Right atrium auricular region (tissue), 2 donors: Measurements from ENCODE around the gene HSPB9. TPM values are rescaled to one million over a fixed set of nuclear protein-coding genes. Genes with fewer than 3 reads are reported as not detected.

Source experiments
- DNase-seq: peaks from one replicate; pipeline ENCODE4 v3.0.0-alpha.2; 2019; ENCODE audit warnings: low spot score
- H3K27ac ChIP-seq, 2 donors: fragments of 200-600 bp; sonication (generic); 1 replicate in 1 of 2; 2 replicates in 1 of 2; pipeline ENCODE4 v1.5.1; 2016 to 2019
- H3K27me3 ChIP-seq, 2 donors: fragments of 200-600 bp; sonication (generic); one replicate each; pipeline versions ENCODE4 v1.5.1 to v1.6.0; 2017 to 2019
- H3K36me3 ChIP-seq: fragments of 200-600 bp; sonication (generic); one replicate; pipeline ENCODE4 v1.5.1; 2016
- H3K4me1 ChIP-seq, 2 donors: fragments of 200-600 bp; sonication (generic); one replicate each; pipeline versions ENCODE4 v1.5.1 to v1.6.0; 2017 to 2019
- H3K4me3 ChIP-seq, 2 donors: fragments of 200-600 bp; sonication (generic); 1 replicate in 1 of 2; 2 replicates in 1 of 2; pipeline ENCODE4 v1.5.1; 2017 to 2019; ENCODE audit warnings: mild to moderate bottlenecking in 1 of 2, moderate library complexity in 1 of 2
- H3K9me3 ChIP-seq, 2 donors: fragments of 200-600 bp; sonication (generic); one replicate each; pipeline ENCODE4 v1.5.1; 2019
- total RNA-seq, 2 donors: library from RNA; depleted of rRNA; stranded (reverse); fragments of >200 nt; gene quantifications; one replicate each; pipeline ENCODE4 v1.1.0, GENCODE V29; 2016
- TF ChIP-seq, protein P1 (sequence below), 2 donors: fragments of 200-600 bp; sonication (generic); IDR thresholded peaks; one replicate each; pipeline ENCODE4 v1.5.1; 2019; ENCODE audit warnings: antibody characterized with exemption in 2 of 2

The HSPB9 gene
- total RNA-seq, 2 donors from 2014 or later = not detected

DNA sequence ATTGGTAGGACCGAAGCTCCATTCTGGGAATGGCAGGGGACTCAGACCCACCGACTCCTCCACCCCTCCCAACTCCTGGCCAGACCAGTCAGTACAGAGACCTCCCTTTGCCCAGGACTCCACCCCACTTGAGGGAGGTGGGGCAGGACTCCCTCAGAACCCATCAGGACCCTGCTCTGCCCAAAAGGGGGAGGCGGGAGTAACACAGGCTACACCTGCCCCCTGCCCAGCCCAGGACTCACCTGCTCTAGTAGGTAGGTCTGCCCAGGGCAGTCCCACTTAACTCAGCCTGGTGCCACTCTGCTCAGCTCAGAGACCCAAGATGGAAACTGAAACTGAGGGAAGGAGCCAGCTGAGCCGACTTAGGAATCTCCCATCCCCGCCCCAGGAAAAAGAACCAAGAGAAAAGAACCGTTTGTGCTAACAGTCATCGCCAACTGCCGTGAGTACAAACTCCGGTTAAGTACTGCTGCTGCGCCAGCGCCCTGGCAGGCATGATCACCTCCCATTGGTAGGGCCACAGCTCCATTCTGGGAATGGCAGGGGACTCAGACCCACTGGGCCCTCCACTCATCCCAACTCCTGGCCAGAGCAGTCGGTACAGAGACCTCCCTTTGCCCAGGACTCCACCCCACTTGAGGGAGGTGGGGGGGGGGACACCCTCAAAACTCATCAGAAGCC, 10.6 kb upstream of the HSPB9 start:
- Histone ChIP-seq H3K27me3 (no peaks in the 10 kb centered on the region), H3K27ac (peak overlapping the region; percentile 82 to 84), H3K36me3 (peaks cover 2% of the 10 kb centered on the region), H3K4me1 (peaks cover 0 to 26% of the 10 kb centered on the region in 2 donors), H3K4me3 (peak overlapping the region; percentile 50 to 63), H3K9me3 (no peaks in the 10 kb centered on the region)
- TF ChIP-seq, protein P1, sequence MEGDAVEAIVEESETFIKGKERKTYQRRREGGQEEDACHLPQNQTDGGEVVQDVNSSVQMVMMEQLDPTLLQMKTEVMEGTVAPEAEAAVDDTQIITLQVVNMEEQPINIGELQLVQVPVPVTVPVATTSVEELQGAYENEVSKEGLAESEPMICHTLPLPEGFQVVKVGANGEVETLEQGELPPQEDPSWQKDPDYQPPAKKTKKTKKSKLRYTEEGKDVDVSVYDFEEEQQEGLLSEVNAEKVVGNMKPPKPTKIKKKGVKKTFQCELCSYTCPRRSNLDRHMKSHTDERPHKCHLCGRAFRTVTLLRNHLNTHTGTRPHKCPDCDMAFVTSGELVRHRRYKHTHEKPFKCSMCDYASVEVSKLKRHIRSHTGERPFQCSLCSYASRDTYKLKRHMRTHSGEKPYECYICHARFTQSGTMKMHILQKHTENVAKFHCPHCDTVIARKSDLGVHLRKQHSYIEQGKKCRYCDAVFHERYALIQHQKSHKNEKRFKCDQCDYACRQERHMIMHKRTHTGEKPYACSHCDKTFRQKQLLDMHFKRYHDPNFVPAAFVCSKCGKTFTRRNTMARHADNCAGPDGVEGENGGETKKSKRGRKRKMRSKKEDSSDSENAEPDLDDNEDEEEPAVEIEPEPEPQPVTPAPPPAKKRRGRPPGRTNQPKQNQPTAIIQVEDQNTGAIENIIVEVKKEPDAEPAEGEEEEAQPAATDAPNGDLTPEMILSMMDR (IDR thresholded peaks at IDR 0.05) = no peak
- no peak for DNase-seq

DNA sequence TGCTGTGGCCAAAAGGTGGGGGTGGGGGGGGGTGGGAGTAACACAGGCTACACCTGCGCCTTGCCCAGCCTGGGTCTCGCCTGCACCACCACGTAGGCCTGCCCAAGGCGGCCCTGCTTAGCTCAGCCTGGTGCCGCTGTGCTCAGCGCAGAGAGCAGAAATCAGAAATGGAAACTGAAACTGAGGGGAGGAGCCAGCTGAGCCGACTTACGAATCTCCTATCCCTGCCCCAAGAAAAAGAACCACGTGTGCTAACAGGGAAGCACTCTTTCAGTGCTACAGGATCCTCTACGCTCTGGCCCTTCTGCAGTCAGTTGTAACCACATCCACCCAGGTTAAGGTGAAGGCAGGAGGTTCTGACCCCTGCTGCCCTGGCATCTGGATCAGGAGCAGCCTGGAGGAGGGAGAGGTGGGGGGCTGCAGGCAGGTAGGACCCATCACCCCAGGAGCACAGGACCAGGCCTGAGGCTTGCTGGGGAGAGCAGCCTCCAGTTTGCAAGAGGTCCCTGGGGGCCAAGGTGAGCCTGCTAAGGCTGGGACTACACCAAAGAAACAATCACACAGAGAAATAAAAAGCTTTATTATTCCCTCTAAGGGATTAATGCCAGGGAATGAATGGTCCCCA, 9.9 kb upstream of the HSPB9 start, which contains the start of gene DHX58:
Gene DHX58 (minus strand): TSS at position 163 of the 625 bp plus-strand sequence. CDS start 822 bp downstream, outside the sequence.
- Histone ChIP-seq H3K9me3 (no peaks in the 10 kb centered on the region), H3K4me3 (peak within 1 kb of the TSS; percentile 50 to 63), H3K27ac (peak within 1 kb of the TSS; percentile 82 to 84), H3K4me1 (peaks cover 0 to 26% of the 10 kb centered on the region in 2 donors), H3K36me3 (peaks cover 9% of the 10 kb centered on the region), H3K27me3 (no peaks in the 10 kb centered on the region)
- TF ChIP-seq, protein P1 (IDR thresholded peaks at IDR 0.05) = no peak
- peak; percentile 84 for DNase-seq

- Histone ChIP-seq H3K4me3 (no peak overlapping the region), H3K9me3 (no peaks in the 10 kb centered on the region), H3K4me1 (peaks cover 0 to 22% of the 10 kb centered on the region in 2 donors), H3K27me3 (no peaks in the 10 kb centered on the region), H3K27ac (peak overlapping the region; percentile 82 to 84), H3K36me3 (peaks cover 9% of the 10 kb centered on the region)
- DNase-seq = no peak
- TF ChIP-seq, protein P1 (IDR thresholded peaks at IDR 0.05) = no peak
These were observed 9.1 kb upstream of the HSPB9 start for GRCh38 chr17:42113293-42114069.

GRCh38 chr17:42114118-42114517, 8.5 kb upstream of the HSPB9 start:
- DNase-seq = no peak
- peaks cover 0 to 22% of the 10 kb centered on the region in 2 donors for H3K4me1 ChIP-seq
- no peak overlapping the region for H3K4me3 ChIP-seq
- TF ChIP-seq, protein P1 (IDR thresholded peaks at IDR 0.05) = no peak
- no peaks in the 10 kb centered on the region for H3K9me3 ChIP-seq
- no peaks in the 10 kb centered on the region for H3K27me3 ChIP-seq
- H3K27ac ChIP-seq = no peak overlapping the region
- H3K36me3 ChIP-seq = peaks cover 14% of the 10 kb centered on the region

- Histone ChIP-seq H3K4me3 (no peak overlapping the region), H3K4me1 (peaks cover 0 to 30% of the 10 kb centered on the region in 2 donors), H3K9me3 (no peaks in the 10 kb centered on the region), H3K27me3 (no peaks in the 10 kb centered on the region), H3K27ac (no peak overlapping the region), H3K36me3 (peaks cover 20% of the 10 kb centered on the region)
- DNase-seq = peak; percentile 90
- TF ChIP-seq, protein P1 (IDR thresholded peaks at IDR 0.05) = peak; percentile 72 to 86
These were observed 5.8 kb upstream of the HSPB9 start for GRCh38 chr17:42116705-42117396.
